Measurements from ENCODE around the gene SMIM24.

Gene SMIM24

DNA sequence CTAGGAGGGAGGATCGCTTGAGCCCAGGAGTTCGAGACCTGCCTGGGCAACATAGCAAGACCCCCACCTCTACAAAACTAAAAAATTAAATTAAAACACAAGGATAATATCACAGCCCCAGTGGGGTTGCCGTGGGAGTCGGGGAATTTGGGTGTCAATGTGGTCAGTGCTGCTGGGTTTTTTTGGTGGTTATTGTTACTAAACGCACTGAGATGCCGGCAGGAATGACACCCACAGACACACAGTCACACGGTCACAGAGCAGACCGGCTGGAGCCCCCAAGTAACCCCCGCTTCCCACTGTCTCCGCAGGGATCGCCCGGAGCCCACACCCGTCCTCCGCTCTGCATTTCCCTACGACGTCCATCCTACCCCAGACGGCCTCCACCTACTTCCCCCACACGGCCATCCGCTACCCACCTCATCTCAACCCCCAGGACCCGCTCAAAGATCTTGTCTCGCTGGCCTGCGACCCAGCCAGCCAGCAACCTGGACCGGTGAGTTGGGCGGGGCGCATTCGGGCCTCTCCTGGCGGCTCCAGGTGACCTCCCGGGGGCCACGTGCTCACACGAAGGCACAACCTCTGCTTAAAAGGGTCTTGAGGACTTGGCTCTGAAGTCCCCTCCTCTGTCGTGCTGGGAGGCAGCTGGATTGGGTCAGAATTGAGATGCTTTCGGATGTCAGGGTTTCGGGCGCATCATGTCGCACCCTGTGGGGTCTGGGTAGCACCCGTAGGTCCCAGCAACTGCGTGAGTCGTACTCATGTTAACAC lies 28.0 kb downstream of the SMIM24 start:
- no peak overlapping the region for H3K9ac ChIP-seq (ENCODE audit: low read depth, low read length, poor library complexity, severe bottlenecking)
- no peaks in the 10 kb centered on the region for H4K20me1 ChIP-seq (ENCODE audit: insufficient read depth, low read length, poor library complexity, severe bottlenecking)
- no peaks in the 10 kb centered on the region for H3K27me3 ChIP-seq (ENCODE audit: insufficient read depth, low read length, poor library complexity, severe bottlenecking)
- no peak overlapping the region for H3K4me2 ChIP-seq (ENCODE audit: low read depth, low read length, poor library complexity, severe bottlenecking)
- H3K4me3 ChIP-seq (ENCODE audit: low read length, poor library complexity, severe bottlenecking) = no peak overlapping the region
- no peak for TF ChIP-seq EZH2phosphoT487 (IDR thresholded peaks at IDR 0.05; ENCODE audit: borderline replicate concordance)
- H3K4me1 ChIP-seq (ENCODE audit: insufficient read depth, low read length, poor library complexity, severe bottlenecking) = no peaks in the 10 kb centered on the region
- no peaks in the 10 kb centered on the region for H3K79me2 ChIP-seq (ENCODE audit: insufficient read depth, low read length)
- H3F3A ChIP-seq (ENCODE audit: low read depth) = no peaks in the 10 kb centered on the region
- H3K9me2 ChIP-seq (replicated peaks; ENCODE audit: low read depth, low read length) = no peaks in the 10 kb centered on the region
- H3K9me3 ChIP-seq (ENCODE audit: insufficient read depth, low read depth, low read length) = no peaks in the 10 kb centered on the region
- H3K36me3 ChIP-seq (ENCODE audit: insufficient read depth, low read length) = peaks cover 61% of the 10 kb centered on the region; the same call in 1 of the 2 replicates
- no peak overlapping the region for H2AFZ ChIP-seq (ENCODE audit: low read length)

DNA sequence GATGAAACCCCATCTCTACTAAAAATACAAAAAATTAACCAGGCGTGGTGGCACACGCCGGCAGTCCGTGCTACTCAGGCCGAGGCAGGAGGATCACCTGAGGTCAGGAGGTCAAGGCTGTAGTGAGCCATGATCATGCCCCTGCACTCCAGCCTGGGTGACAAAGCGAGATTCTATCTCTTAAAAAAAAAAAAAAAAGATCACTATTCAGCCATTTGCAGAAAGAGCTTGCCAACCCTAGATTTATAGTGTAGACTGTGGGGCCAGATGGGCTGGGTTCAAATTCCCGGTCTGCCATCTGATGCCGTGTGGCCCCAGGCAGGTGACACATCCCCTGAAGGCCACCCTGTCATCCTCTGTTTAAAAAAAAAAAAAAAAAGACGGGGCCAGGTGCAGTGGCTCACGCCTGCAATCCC lies 28.9 kb downstream of the SMIM24 start:
- H3F3A ChIP-seq (ENCODE audit: low read depth) = no peaks in the 10 kb centered on the region
- H3K4me3 ChIP-seq (ENCODE audit: low read length, poor library complexity, severe bottlenecking) = no peak overlapping the region
- no peaks in the 10 kb centered on the region for H3K27me3 ChIP-seq (ENCODE audit: insufficient read depth, low read length, poor library complexity, severe bottlenecking)
- H3K9me3 ChIP-seq (ENCODE audit: insufficient read depth, low read depth, low read length) = no peaks in the 10 kb centered on the region
- H2AFZ ChIP-seq (ENCODE audit: low read length) = no peak overlapping the region
- H3K4me2 ChIP-seq (ENCODE audit: low read depth, low read length, poor library complexity, severe bottlenecking) = no peak overlapping the region
- H4K20me1 ChIP-seq (ENCODE audit: insufficient read depth, low read length, poor library complexity, severe bottlenecking) = no peaks in the 10 kb centered on the region
- H3K9me2 ChIP-seq (replicated peaks; ENCODE audit: low read depth, low read length) = no peaks in the 10 kb centered on the region
- peaks cover 55% of the 10 kb centered on the region; the same call in 1 of the 2 replicates for H3K36me3 ChIP-seq (ENCODE audit: insufficient read depth, low read length)
- no peaks in the 10 kb centered on the region for H3K79me2 ChIP-seq (ENCODE audit: insufficient read depth, low read length)
- H3K9ac ChIP-seq (ENCODE audit: low read depth, low read length, poor library complexity, severe bottlenecking) = no peak overlapping the region
- H3K4me1 ChIP-seq (ENCODE audit: insufficient read depth, low read length, poor library complexity, severe bottlenecking) = no peaks in the 10 kb centered on the region
- no peak for TF ChIP-seq EZH2phosphoT487 (IDR thresholded peaks at IDR 0.05; ENCODE audit: borderline replicate concordance)
- TF ChIP-seq, protein P1, sequence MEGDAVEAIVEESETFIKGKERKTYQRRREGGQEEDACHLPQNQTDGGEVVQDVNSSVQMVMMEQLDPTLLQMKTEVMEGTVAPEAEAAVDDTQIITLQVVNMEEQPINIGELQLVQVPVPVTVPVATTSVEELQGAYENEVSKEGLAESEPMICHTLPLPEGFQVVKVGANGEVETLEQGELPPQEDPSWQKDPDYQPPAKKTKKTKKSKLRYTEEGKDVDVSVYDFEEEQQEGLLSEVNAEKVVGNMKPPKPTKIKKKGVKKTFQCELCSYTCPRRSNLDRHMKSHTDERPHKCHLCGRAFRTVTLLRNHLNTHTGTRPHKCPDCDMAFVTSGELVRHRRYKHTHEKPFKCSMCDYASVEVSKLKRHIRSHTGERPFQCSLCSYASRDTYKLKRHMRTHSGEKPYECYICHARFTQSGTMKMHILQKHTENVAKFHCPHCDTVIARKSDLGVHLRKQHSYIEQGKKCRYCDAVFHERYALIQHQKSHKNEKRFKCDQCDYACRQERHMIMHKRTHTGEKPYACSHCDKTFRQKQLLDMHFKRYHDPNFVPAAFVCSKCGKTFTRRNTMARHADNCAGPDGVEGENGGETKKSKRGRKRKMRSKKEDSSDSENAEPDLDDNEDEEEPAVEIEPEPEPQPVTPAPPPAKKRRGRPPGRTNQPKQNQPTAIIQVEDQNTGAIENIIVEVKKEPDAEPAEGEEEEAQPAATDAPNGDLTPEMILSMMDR (conservative IDR thresholded peaks at IDR 0.05; ENCODE audit: low read length) = no peak

DNA sequence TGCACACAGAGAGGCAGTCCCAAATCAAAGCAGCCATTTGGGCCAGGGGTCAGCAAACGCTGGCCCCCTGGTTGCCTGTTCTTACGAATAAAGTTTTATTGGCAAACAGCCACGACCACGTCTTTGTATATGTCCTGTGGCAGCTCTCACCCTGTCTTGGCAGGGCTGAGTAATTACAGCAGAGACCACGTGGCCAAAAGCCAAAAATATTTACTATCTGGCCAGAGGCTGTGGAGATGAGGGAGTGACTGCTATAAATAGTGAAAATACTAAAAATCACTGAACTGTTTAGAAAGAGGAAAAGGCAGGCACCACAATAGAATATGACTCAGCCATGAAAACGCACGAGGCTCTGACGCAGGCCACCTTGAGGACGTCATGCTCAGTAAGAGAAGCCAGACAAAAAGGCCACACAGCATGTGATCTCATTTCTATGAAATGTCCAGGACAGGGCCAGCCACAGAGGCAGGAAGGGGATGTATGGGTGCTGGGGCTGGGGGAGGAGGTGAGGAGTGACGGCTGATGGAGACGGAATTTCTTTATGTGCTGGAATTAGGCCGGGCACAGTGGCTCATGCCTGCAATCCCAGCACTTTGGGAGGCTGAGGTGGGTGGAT lies 29.4 kb downstream of the SMIM24 start:
- H3K9me3 ChIP-seq (ENCODE audit: insufficient read depth, low read depth, low read length) = no peaks in the 10 kb centered on the region
- TF ChIP-seq, protein P1 (conservative IDR thresholded peaks at IDR 0.05; ENCODE audit: low read length) = no peak
- no peak for TF ChIP-seq EZH2phosphoT487 (IDR thresholded peaks at IDR 0.05; ENCODE audit: borderline replicate concordance)
- H3K27me3 ChIP-seq (ENCODE audit: insufficient read depth, low read length, poor library complexity, severe bottlenecking) = no peaks in the 10 kb centered on the region
- no peak overlapping the region for H3K4me3 ChIP-seq (ENCODE audit: low read length, poor library complexity, severe bottlenecking)
- H3K79me2 ChIP-seq (ENCODE audit: insufficient read depth, low read length) = no peaks in the 10 kb centered on the region
- peaks cover 61% of the 10 kb centered on the region; the same call in 1 of the 2 replicates for H3K36me3 ChIP-seq (ENCODE audit: insufficient read depth, low read length)
- no peak overlapping the region for H3K4me2 ChIP-seq (ENCODE audit: low read depth, low read length, poor library complexity, severe bottlenecking)
- H2AFZ ChIP-seq (ENCODE audit: low read length) = no peak overlapping the region
- H3F3A ChIP-seq (ENCODE audit: low read depth) = no peaks in the 10 kb centered on the region
- H3K9me2 ChIP-seq (replicated peaks; ENCODE audit: low read depth, low read length) = no peaks in the 10 kb centered on the region
- no peaks in the 10 kb centered on the region for H3K4me1 ChIP-seq (ENCODE audit: insufficient read depth, low read length, poor library complexity, severe bottlenecking)
- no peaks in the 10 kb centered on the region for H4K20me1 ChIP-seq (ENCODE audit: insufficient read depth, low read length, poor library complexity, severe bottlenecking)
- H3K9ac ChIP-seq (ENCODE audit: low read depth, low read length, poor library complexity, severe bottlenecking) = no peak overlapping the region
